Ishikawa (cell line): ENCODE data around the gene NKX6-1.

Experiments
- CEBPB ChIP-seq: IDR thresholded peaks from 2 replicates; pipeline ENCODE4 v1.6.1; 2012
- CREB1 ChIP-seq: IDR thresholded peaks from 2 replicates; pipeline ENCODE4 v1.6.1; 2012; ENCODE audit warnings: low read depth
- EGR1 ChIP-seq: IDR thresholded peaks from 2 replicates; pipeline ENCODE4 v1.6.1; 2012
- EP300 ChIP-seq: IDR thresholded peaks from 2 replicates; pipeline ENCODE4 v1.6.1; 2012; ENCODE audit warnings: borderline replicate concordance
- FOXM1 ChIP-seq: IDR thresholded peaks from 2 replicates; pipeline ENCODE4 v1.6.1; 2012; ENCODE audit warnings: low read depth, borderline replicate concordance
- MAX ChIP-seq: IDR thresholded peaks from 2 replicates; pipeline ENCODE4 v1.6.1; 2012
- NFIC ChIP-seq: IDR thresholded peaks from 2 replicates; pipeline ENCODE4 v1.6.1; 2012
- RAD21 ChIP-seq: IDR thresholded peaks from 2 replicates; pipeline ENCODE4 v1.6.1; 2012; ENCODE audit warnings: low read depth
- REST ChIP-seq: IDR thresholded peaks from 2 replicates; pipeline ENCODE4 v1.6.1; 2012; ENCODE audit warnings: low read depth, mild to moderate bottlenecking
- TAF1 ChIP-seq: IDR thresholded peaks from 2 replicates; pipeline ENCODE4 v1.6.1; 2012; ENCODE audit warnings: low read depth, mild to moderate bottlenecking
- TCF12 ChIP-seq: IDR thresholded peaks from 2 replicates; pipeline ENCODE4 v1.6.1; 2012; ENCODE audit warnings: low read depth
- TEAD4 ChIP-seq: IDR thresholded peaks from 2 replicates; pipeline ENCODE4 v1.6.1; 2012
- USF1 ChIP-seq: IDR thresholded peaks from 2 replicates; pipeline ENCODE4 v1.6.1; 2012
- YY1 ChIP-seq: IDR thresholded peaks from 2 replicates; pipeline ENCODE4 v1.6.1; 2012; ENCODE audit warnings: low read depth

NKX6-1 gene

GRCh38 chr4:84496331-84496705 is 2.8 kb downstream of the NKX6-1 start:
- TF ChIP-seq MAX (no peak), RAD21 (no peak), REST (no peak), FOXM1 (no peak), TEAD4 (no peak), YY1 (no peak), CEBPB (no peak), USF1 (no peak), CREB1 (no peak), EGR1 (no peak), TAF1 (no peak)

- TF ChIP-seq RAD21 (no peak), EP300 (no peak), FOXM1 (no peak), YY1 (no peak), TAF1 (no peak), TEAD4 (no peak), USF1 (no peak), CREB1 (no peak), TCF12 (no peak), CEBPB (no peak), MAX (no peak)
These were observed 3.3 kb downstream of the NKX6-1 start for GRCh38 chr4:84495794-84496261.

GRCh38 chr4:84495118-84495793 is 3.8 kb downstream of the NKX6-1 start:
- TF ChIP-seq NFIC (no peak), FOXM1 (no peak), YY1 (no peak), EGR1 (no peak), TAF1 (no peak)

GRCh38 chr4:84494531-84494930 is 4.6 kb downstream of the NKX6-1 start:
- TF ChIP-seq NFIC = no peak
- TF ChIP-seq MAX = no peak
- no peak for TF ChIP-seq EP300
- no peak for TF ChIP-seq YY1
- no peak for TF ChIP-seq FOXM1
- no peak for TF ChIP-seq EGR1
- TF ChIP-seq TAF1 = no peak

GRCh38 chr4:84494076-84494475 is 5.0 kb downstream of the NKX6-1 start:
- TF ChIP-seq CEBPB (no peak), TEAD4 (no peak), YY1 (no peak), MAX (no peak), EP300 (no peak), USF1 (no peak), FOXM1 (no peak), TAF1 (no peak), EGR1 (no peak), RAD21 (no peak), TCF12 (no peak), NFIC (no peak), REST (no peak), CREB1 (no peak)
